Stimulated activated naive CD4-positive, alpha-beta T cell treated with Interleukin-2 at 50 U/mL for 16 hours (primary cell): ENCODE measurements around the gene SENP8.
"Not testable (repeated sequence)": the region's sequence is repeated elsewhere in the genome, so short reads cannot be mapped to it uniquely, and the experiment has no call there.

ENCODE experiments used
- DNase-seq: peaks from one replicate; lab custom pipeline; 2025; lab: John Stamatoyannopoulos, UW

Gene SENP8

DNA sequence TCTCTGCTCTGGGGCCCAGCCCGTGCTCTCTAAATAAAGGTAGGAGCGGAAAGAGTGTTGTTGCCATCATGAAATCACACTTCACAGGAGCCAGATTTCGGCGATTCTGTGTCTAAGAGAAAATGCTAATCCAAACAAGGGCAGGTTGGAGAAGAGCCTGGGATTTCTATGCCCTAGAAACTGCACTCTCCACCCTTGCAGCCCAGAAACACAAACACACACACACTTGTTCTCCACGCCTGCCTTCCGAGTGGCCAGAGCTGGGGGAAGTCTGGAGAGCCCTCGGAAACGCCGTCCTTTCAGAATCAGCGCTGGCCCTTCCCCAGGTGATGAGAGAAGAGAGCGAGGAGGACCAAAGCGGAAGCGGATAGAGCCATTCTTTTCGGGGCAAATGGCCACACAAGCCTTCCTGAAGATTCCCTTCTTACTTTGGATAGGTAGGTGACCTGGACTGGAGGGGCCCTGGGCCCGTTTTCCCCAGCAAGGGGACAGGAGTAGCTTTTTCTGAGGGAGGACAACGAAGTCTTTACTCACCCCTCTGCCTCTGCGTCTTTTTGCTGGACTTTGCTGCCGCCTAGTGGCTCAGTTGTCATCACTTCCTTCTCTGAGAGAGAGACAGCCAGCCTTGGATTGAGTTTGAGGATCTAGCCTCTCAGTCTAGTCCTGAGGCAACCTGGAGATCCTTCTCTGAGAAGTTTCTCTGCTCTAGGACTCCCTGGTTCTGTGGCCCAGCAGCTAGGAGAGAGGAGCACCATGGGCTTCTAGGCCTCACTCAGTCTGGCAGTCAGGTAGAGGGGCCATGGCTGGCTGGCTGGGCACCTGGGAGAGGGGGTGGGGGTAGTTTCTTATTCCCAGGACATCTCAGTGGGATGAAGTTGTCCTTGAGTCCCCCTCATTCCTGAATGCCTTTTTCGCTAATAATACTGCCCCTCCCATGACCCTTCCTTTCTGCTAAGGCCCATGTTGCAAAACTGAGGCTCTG lies 37.7 kb downstream of the SENP8 start:
- peak; percentile 76 for DNase-seq

GRCh38 chr15:72156928-72157327 lies 38.7 kb downstream of the SENP8 start:
- DNase-seq, result no peak

DNA sequence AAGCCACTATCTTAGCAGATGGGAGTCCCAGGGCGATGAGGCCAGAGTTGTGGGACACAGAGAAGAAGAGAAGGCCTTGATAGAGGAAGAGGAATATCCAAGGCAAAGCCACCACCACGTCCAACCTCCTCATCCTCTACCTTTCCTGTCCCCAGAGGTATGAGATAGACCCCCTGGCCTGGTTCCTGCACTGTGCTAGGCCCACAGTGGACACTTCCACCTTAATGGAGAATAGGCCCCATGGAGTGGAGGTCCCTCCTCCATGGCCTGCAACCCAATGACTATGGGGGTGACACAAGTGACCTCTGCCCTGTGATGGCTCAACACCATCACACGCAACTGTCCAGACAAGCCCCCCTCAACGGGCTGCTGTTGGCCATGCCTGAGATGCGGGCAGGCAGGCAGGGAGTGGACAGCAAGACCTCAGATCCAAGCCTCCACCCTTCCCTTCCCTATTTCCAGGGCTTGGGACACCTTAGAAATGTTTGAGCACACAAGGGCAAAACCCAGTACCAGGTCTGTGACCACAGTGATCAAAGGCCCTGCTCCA lies 42.6 kb downstream of the SENP8 start:
- no peak for DNase-seq

DNA sequence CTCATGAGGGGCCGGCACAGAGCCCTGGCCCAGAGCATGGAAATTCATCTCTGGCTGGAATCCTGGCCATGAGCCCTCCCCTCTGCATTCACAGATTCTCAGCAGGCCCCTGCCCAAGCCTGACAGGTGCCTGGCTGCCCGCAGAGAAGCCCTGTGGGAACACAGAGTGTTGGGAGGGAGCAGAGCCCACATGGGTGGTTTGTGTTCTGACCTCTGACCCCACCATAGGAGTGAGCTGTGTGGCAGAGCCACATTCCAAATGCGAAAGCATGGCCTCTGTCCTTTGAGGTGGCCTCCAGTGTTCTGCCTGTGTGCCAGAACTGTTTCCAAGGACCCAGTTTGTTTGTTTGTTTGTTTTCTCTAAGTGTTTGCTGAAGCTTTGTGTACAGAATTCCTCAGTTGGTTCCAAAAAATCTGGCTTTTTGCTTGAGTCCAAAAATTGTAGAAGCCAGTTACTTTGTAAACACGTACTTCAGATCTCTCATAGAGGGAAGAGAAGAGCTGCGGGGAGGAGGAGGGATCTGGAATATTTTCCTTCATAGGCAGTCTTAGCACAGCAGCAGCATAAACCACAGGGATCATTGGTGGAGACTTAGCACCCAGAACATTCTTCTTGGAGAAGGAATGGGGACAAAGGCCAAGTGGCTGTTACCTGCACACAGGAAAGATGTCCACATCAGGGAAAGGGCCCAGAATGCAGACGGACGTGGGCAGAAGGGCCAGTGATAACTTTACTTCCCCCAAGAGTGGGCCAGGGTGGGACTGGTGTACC lies 43.3 kb downstream of the SENP8 start:
- no peak for DNase-seq

GRCh38 chr15:72162569-72162968 lies 44.4 kb downstream of the SENP8 start:
- DNase-seq, result no peak

- no peak for DNase-seq
Observed at GRCh38 chr15:72163719-72164118, 45.5 kb downstream of the SENP8 start.

- DNase-seq, result no peak
Observed at GRCh38 chr15:72166716-72167417, 48.7 kb downstream of the SENP8 start.

DNA sequence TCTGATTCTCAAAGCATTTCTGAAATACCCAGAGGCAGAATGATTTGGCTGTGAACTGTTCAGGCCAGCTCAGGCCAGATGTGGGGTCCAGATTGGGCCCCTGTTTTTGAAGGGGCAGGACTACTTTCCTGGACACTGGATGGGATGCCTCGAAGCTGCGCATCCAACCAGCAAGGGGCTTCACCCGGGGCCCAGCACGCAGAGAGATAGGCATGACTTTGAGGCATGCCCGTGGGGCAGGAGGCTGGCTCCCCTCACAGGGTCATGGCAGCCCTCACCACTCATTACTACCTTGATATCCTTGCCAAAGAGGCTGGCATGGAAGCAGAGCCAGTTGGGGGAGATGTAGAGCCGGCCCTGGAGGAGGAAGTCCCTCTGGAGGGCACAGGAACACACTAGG lies 49.2 kb downstream of the SENP8 start:
- DNase-seq, result no peak

DNA sequence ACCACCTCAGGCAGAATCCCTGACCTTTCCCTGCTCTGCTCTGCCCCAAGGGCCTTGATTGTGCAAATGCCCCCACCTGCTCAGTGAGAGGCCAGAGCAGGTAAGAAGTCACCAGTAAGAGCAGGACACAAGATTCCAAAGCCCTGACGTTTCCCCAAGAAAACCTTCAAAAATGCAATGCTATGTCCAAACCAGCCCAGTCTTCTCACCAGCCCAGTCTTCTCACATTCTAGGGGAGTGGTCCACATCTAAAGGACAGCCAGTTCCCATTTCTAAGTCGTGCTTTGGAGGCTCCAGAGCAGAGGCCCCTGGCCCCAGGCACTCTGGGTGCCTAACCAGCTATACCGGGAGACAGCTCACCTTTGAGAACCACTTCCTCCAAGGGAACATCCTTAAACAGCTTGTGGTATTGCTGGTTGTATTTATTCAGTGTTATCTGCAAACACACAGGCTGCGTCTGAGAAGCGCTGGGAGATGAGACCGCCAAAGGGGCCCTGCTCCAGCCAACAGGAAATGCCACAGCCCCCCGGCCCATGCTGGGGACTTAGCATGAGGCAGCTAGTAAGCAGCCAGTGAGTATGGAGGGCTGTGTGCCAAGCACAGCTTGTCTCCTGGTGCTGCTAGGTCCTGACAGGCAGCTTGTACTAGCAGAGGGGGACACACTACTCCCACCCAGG lies 50.1 kb downstream of the SENP8 start:
- no peak for DNase-seq

GRCh38 chr15:72168808-72169190 lies 50.6 kb downstream of the SENP8 start:
- DNase-seq, result no peak

DNA sequence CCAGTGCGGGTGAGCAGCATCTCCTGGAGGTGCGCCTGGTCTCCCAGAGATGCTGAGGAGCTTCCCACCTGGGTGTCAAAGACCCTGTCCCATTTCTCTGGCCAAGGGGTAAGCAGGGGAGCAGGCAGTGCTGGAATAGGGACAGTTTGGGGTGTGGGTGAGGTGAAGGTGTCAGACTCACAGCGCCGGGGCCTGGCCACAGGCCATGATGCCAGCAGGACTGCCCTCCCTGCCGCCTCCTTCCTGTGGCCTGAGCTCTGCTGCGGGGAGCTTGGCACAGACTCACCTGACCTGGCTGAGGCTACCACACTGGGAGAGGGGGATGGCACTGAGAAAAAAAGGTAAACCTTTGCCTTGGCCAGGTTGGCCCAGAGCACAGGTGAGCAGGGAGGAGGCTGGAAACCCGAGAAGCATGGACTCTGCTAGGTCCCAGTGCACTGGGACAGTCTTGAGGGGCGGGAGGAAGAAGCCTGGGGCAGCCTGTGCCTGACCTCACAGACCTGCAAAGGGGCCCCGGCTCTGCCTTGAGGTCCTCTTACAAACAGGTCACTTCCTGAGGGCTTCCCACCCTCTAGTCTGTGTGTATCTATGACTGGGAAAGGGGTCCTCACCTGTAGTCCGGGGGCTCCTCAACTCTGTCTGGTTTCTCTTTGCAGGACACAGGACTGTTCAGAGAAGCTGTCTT lies 51.2 kb downstream of the SENP8 start:
- no peak for DNase-seq

DNA sequence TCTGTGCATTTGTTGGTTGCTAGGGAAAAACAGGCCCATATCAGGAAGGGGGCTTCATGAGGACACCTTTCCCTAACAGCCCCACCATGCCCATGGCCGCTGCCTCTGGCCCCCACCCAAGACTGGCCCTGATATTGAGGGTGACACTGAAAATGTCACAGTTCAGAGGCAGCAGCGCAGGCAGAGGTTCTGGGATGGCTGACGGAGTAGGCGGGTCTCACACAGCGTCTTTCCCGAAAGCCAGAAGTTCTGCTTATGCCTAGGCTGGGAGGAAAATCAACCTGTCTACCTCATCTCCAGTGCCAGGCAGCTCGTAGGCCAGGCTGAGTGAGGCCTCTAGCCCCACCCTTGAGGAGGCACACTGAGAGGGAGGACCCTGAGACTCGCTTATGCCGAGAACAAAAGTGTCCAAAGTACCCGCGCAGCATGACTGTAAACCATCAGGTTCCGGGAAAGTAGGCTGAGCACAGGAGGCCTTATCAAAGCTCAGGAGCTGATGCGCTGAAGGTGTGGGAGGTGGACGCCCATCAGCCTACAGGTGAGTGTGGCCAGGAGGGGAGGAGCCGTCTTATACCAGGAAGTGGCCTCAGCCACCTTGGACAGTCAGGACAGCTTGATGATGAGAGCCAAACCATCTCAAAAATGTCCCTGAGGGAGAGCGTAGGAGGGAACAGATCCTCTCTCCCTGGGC lies 51.9 kb downstream of the SENP8 start:
- no peak for DNase-seq

DNA sequence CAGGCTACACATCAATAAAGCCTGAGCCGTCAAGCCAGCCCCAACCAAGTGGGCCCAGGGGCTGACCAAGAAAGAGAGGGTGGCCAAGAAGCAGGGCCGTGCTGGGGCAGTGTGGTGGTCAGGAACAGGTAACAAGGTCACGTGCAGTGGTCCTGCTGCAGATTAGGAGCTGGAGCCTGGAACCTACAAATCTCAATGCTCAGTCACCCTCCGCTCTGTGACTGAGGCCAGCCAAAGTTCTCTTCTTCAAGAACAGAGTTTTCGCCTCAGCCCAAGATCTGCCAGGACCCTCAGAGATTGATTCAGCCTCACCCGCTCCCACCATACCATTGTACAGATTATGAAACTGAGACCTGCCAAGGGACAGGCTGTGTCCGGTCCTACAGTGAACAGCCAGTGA lies 52.5 kb downstream of the SENP8 start:
- DNase-seq, result no peak

DNA sequence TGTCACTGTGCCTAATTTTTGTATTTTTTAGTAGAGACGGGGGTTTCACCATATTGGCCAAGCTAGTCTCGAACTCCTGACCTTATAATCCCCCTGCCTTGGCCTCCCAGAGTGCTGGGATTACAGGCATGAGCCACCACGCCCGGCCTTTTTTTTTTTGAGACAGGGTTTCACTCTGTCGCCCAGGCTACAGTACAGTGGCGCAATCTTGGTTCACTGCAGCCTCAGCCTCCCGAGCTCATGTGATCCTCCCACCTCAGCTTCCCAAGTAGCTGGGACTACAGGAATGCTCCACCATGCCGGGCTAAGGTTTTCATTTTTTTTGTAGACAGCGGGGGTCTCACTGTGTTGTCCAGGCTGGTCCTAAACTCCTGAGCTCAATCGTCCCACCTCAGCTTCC lies 53.8 kb downstream of the SENP8 start:
- DNase-seq, result not testable (repeated sequence)

DNA sequence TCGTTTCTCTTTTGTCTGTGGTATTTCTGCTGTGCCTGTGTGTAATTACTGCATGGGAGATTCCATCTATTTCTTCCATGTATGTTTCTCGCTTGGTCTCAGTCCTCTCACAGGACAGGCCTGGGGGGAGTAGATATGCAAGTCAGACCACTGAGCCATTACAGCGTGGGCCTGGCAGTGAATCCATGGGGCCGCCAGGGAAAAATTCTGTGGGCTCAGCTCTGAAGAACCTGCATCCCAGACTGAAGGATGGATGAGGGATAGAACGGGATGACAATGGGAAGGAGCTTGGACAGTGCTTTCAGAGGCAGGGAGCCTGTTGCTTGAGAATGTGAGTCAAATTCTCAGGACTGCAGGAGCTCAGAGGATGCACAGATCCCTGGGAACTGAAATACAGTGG lies 54.6 kb downstream of the SENP8 start:
- no peak for DNase-seq

GRCh38 chr15:72173401-72173800 lies 55.2 kb downstream of the SENP8 start:
- no peak for DNase-seq

- no peak for DNase-seq
Observed at GRCh38 chr15:72173864-72174550, 55.8 kb downstream of the SENP8 start.

DNA sequence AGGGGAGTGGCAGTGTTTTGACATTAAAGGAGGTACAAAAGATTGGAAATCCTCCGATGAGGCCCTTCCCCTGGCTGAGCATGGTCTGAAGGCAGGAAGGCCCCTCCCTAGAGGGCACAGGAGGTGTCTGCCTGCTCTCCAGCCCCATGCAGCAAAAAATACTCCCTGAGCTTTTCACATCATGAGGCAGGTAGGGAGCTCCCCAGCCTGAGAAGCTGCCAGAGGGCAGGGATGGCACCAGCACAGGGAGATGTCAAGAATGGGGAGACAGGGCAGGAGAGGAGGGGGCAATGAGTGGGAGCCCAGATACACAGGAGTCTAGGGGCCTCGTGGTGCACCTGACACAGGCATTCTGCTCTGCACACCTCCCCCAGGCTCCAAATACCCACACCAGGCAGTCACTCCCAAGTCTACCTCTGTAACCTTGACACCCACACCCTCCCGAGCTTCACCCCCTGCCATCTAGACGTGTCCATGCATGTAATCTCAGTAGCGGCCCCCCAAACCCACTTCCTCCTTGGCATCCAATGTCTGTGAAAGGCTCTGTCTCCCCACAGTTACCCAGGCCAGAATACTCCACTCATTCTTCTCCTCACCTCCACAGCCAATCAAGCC lies 56.5 kb downstream of the SENP8 start:
- DNase-seq, result no peak
